Upper lobe of left lung (tissue), 4 donors: ENCODE results near the gene ARHGEF6.
"Not testable (repeated sequence)": the region's sequence is repeated elsewhere in the genome, so short reads cannot be mapped to it uniquely, and the experiment has no call there.

Source experiments
- CTCF ChIP-seq, 6 experiments: fragments of 450-650 bp in 4 of 6; fragments of 200-600 bp in 2 of 6; sonication (generic) in 2 of 6; IDR thresholded peaks; one replicate each; pipeline ENCODE4 v1.5.1; 2016 to 2019; ENCODE audit warnings: antibody characterized with exemption in 6 of 6
- EP300 ChIP-seq, 4 donors: sonication (generic); formaldehyde crosslinking; IDR thresholded peaks; one replicate each; pipeline ENCODE4 v1.5.1; 2017; ENCODE audit warnings: antibody characterized with exemption in 4 of 4, control low read depth in 2 of 4
- POLR2A ChIP-seq, 4 donors: fragments of 450-650 bp; IDR thresholded peaks; one replicate each; pipeline ENCODE4 v1.5.1; 2016 to 2017; ENCODE audit warnings: antibody characterized with exemption in 4 of 4, mild to moderate bottlenecking in 2 of 4
- POLR2AphosphoS5 ChIP-seq, 2 donors: sonication (generic); formaldehyde crosslinking; IDR thresholded peaks; one replicate each; pipeline ENCODE4 v1.5.1; 2017; ENCODE audit warnings: antibody characterized with exemption in 2 of 2

GRCh38 chrX:136795132-136795531, 14.4 kb upstream of the ARHGEF6 start:
- TF ChIP-seq POLR2A, CTCF, POLR2AphosphoS5, EP300 (IDR thresholded peaks at IDR 0.05): not testable (repeated sequence)
